OCI-LY1 (cell line): Measurements from ENCODE around the gene PNO1.

Experiments
- CTCF ChIP-seq: fragments of 200-600 bp; sonication (generic), shearing (Covaris generic); IDR thresholded peaks from 2 replicates; pipeline ENCODE4 v1.5.1; 2017; ENCODE audit warnings: mild to moderate bottlenecking, antibody characterized with exemption, low read length, moderate library complexity, mixed read lengths
- EZH2 ChIP-seq: fragments of 200-600 bp; sonication (generic), shearing (Covaris generic); IDR thresholded peaks from 2 replicates; pipeline ENCODE4 v1.8.0; 2017; ENCODE audit warnings: borderline replicate concordance, mixed run types, mild to moderate bottlenecking, antibody characterized with exemption, low read length, moderate library complexity, mixed read lengths

GRCh38 chr2:68125821-68126220 is 31.9 kb upstream of the PNO1 start:
- no peak for TF ChIP-seq CTCF
- no peak for TF ChIP-seq EZH2
